Right ventricle myocardium inferior (tissue), 1 donor: Measurements from ENCODE around the gene ARHGAP42. TPM values are rescaled to one million over a fixed set of nuclear protein-coding genes. Genes with fewer than 3 reads are reported as not detected.

Source experiments
- ATAC-seq: fragments of 200-7000 bp; cut with Tn5 transposase; one replicate; pipeline ENCODE4 v1.9.1; 2020; ENCODE audit warnings: mild to moderate bottlenecking, moderate library complexity
- DNase-seq: peaks from one replicate; pipeline ENCODE4 v3.0.0; 2021; ENCODE audit errors: missing footprints
- intact Hi-C: fragments of 100-400 bp; cut with DNase I; formaldehyde crosslinking; loops from one replicate; pipeline ENCODE4 v1.11.0; 2022
- total RNA-seq: library from RNA; stranded (reverse); fragmentation: NEBNext Ultra II Directional; extraction: Animal tissue kit (Norgen Biotek cat#: 25700); gene quantifications from one replicate; pipeline ENCODE4 v1.2.1, GENCODE V29; 2021
- donor health status: DM: no; HTN: yes; CAD: no; lungs with severe emphysema.

The ARHGAP42 gene
- total RNA-seq, 1 donor from 2014 or later, result 4.5 TPM

DNA sequence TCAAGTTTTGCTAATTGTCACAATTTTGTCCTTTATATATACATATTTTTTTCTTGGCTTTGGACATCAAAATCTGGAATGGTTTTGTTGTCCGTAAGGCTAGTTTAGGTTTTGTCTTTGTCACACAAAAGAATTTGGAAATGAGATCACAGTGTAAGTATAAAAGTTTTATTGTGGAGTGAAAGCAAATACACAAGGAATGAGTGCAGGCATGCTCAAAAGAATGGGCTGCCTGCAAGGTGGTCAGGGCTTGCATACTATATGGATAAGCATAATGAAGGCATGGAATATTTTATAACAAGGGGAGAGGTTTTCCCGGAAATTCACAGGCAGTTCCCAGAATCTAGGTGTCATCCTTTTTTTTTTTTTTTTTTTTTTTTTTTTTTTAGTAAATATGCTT lies 150.2 kb downstream of the ARHGAP42 start:
- DNase-seq (no peak), ATAC-seq (no peak)
- intact Hi-C loops, result no loop called here

DNA sequence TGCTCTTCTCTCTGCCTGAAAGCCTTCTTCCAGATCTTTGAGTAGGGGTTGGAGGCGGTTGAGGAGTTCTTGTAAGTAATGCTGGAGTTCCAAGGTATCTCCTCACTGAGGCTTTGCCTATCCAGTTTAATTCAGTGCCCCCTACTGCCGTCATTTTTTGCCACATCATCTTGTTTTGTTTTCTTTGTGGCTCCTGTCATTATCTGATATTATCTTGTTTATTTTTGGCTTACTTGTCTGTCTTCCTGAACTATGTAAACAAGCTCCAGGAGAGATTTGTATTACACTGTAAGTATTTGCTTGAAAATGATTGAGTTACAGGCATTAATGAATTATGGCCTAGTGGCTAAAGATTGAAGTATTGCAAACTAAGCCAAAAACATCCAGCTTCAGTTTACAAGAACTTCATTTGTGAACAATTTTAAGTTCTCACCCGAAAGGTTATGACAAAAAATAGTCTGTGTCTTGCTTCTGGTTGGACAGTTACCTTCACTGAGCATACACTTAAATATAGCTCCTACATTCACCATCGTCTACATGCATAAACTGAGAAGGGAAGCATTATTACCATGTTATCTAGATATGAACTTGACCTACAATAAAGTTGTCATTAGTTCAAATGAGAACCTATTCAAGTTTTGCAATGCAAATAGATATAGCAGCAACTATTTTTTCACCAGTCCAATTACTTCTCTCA lies 154.8 kb downstream of the ARHGAP42 start:
- intact Hi-C loops, result no loop called here
- no peak for DNase-seq
- ATAC-seq, result no peak

DNA sequence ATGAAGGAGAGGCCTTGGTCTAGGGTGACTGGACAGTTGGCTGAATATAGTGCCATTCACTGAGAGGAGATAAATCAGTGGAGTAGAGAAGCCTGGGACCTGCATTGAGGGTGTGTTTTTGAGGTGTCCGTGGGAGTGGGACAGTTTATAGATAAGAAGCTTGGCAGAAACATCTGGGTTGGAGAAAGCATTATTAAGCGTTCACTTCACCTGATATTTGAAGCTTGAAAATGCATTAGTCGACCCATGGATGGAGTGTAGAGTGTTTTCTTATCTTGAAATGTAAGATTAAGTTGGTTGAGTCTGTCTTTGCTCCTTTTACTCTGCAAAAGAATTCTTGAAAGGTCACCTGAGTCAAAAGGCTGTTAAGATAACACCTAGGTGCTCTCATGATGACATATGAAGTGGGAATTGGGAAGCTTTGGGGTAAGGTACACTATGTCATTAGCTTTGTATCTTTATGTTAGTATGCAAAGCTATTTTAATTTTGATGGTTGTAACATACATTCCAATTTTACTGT lies 160.7 kb downstream of the ARHGAP42 start:
- ATAC-seq, result no peak
- intact Hi-C loops, result no loop called here
- no peak for DNase-seq

DNA sequence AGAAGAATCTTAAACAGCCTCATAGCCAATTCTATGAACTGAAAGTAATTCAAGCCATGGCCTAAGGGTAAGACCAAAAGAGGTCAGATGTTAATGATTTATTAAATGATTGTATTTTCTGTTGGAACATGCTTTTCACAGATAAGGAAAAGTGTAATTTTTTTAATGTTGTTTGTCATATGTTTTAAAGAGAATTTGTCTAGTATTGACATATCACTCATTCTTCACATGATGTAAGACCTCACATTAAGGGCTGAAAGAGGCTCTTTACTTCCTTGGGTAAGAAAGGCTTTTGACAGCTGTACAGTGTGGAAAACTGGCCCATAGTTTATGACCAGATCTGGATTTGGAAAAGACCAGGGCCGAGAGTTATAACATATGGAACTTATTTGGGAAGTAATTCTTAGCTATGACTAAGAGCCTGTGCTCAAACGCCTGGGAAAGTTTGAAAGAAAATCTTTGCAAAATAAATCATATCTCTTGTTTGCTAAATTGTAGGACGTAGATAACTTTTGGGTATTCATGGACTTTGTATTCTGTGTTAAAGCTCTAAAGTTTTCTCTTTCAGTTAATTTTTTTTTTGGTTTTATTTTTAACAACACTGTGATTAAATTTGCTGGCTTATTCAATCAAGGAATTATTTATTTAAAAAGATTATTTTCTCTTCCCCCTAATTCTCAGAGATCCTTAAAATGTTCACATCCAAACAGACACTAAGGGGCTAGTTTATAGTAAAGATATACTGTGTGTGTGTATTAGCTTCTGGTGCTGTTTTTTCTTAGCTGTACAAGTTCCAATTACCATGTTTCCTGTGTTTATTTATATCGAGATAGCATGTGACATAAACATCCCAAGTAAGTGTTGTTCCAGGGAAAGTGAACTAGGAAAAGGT lies 162.2 kb downstream of the ARHGAP42 start:
- intact Hi-C loops, result no loop called here
- ATAC-seq, result no peak
- DNase-seq, result no peak

DNA sequence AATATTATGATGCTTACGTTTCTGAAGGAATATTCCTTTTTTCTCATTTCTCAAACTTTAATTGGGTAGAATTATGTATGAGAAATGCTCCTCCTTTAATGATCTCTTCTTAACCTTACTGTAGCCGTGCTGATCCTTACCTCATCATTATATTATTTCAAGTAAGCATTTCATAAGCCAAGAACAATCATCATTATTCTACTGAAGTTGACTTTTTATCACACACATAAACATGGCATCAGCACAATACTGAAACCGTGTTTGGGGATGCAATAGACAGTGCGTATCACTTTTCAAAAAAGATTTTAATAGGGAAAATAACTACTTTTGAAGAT lies 162.8 kb downstream of the ARHGAP42 start:
- ATAC-seq, result no peak
- no peak for DNase-seq
- intact Hi-C loops, result no loop called here

DNA sequence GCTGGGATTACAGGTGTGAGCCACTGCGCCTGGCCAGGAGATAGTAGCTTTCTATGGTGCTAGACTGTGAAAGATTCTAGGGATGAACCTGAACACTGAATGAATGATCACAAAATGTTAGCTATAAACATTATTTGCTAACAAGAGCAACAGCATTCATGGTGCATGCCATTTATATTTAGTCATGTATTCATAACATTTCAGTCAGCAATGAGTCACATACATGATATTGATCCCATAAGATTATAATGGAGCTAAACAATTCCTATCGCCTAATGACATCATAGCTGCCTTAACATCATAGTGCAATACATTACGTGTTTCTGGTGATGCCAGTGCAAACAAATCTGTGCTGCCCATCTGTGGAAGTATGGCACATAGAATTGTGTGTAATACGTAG lies 164.1 kb downstream of the ARHGAP42 start:
- DNase-seq (no peak), ATAC-seq (no peak)
- intact Hi-C loops, result no loop called here

DNA sequence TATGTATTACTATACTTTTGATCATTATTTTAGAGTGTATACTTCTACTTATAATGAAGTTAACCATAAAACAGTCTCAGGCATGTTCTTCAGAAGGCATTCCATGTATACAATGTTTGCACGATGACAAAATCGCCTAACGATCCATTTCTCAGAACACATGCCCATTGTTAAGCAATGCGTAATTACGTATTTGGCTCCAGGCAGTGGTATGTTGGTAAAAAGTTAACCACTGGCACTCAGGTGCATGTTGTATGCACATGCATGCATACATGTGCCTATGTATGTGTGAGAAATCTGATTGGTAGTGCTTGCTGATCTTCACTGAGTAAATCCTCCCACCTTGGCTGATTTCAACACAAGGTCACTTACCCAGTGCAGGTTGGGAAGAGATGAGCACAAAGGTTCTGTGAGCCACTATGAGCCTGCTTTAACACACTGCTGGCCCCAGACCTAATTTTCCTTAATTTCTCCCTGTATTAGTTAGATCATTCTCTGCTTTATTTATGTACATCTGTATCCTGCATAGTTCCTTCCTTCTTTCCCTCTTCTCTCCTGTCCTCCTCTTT lies 164.6 kb downstream of the ARHGAP42 start:
- intact Hi-C loops, result no loop called here
- ATAC-seq (no peak), DNase-seq (no peak)

DNA sequence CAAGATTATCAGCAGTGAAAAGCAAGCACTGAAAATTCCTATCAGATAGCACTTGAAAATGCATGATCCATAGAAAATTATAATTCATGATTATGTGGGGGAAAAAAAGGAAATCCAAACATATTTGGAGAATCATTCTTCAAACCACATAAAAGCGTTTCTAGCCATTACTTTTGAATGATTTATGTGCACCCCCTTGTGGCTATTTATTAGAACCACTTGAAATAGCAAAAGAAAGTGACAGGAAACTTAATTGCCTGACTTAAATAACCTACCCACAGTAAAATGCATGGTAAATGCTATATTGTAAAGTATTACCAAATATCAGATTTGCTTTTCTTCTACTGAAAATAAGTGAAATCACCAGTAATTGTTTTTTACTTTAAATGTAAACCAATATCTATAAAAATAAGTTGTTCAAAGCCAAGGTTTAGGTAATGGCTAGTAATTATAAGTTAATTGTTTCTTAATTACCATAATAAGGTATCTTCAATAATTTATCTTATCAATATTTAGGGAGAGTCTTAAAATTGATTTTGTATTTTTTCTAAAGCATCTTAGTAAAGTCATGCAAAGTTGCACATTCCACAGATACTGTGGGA lies 168.5 kb downstream of the ARHGAP42 start:
- no peak for DNase-seq
- no peak for ATAC-seq
- intact Hi-C loops, result loop anchor here (2.0 to 5.0 kb wide), 4 partner anchors 72 to 279 kb away; no protein-coding TSS in a partner anchor

DNA sequence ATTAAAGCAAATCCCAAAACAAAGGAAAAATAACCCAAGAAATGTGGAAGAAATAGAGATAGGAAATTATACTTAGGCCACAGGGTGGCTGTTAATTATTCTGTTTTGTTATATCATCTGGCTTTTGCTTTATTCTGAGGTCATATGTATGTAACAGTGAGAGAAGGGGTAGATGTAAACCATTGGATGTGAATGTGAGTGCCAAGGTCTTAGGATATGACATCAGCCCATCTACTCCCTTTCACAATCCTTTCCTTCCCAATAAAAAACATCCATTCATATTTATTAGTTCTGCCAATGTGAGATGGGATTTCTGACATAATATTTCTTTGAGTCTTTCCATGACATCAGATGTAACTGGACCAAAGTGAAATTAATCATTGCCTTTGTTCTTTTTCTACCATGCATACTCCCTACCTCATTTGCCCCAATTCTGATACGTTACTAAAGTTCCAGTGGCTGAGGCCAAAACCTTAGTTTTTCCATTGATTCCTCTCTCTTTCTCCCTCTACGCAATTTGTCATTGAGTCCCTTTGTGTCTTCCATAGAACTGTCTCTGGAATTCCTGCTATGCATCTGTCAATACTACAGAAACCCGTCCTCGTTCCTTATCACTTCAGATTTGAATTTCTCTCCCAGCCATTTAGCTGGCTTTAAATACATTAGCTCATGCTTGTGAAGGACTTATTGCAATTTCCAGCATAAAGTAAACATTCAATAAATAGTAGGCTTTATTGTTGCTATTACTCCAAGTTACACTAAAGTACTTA lies 170.3 kb downstream of the ARHGAP42 start:
- no peak for DNase-seq
- no peak for ATAC-seq
- intact Hi-C loops, result loop anchor here (2.0 to 5.0 kb wide), 3 partner anchors 70 to 281 kb away; no protein-coding TSS in a partner anchor

DNA sequence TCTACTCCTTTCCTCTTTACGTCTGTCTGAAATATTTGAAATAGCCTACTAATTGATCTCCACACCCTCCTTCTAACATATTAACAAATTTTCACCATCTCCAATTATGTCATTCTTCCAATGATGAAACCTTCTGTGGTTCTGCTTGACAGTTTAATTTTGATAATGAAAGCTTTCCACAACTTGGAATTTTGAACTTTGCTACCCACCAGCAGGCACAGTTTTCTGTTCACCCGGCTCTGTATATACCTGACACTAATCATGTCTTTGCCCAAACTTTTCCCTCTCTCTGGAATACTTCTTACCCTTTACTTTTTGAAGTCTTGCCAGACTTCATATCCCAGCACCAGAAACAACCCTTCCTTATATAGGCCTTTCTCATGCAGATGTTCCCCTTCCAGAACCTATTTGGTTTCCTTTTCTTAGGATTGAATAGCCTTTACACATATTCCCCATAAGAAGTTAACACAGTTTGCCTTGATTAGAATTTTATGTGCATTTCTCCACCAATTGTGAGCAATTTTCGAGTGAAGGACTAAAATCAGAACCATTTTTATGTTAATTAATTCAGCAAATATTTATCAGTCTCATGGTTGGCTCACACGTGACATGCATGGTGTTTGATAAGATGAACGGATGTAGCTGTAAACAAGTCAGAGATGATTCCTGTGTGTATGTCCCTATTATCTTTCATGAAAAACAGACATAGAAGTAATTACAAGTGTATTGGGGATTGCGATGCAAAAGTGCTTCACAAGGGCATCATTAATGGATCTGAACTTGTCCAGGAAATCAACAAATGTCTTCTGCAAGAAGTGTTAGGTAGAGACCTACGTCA lies 173.4 kb downstream of the ARHGAP42 start:
- DNase-seq (no peak), ATAC-seq (no peak)
- intact Hi-C loops, result no loop called here

DNA sequence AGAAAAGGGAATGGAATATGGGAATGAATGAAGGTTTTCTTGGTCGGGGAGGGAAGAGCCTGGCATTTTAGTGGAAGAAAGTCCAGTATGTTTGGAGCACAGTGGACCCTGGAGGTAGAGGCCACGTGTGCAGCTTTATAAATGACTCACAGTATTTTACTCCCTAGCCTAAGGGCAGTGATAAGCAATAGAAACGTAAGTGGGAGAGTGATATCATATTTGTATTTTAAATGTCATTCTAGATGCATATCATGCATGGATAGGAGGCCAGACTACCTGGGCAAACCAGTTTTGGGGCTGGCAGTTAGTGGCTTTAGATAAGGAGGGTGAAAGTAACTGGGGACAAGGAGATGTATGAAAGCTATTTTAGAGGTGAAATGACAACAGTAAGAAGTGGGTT lies 174.1 kb downstream of the ARHGAP42 start:
- ATAC-seq (no peak), DNase-seq (no peak)
- intact Hi-C loops, result no loop called here

DNA sequence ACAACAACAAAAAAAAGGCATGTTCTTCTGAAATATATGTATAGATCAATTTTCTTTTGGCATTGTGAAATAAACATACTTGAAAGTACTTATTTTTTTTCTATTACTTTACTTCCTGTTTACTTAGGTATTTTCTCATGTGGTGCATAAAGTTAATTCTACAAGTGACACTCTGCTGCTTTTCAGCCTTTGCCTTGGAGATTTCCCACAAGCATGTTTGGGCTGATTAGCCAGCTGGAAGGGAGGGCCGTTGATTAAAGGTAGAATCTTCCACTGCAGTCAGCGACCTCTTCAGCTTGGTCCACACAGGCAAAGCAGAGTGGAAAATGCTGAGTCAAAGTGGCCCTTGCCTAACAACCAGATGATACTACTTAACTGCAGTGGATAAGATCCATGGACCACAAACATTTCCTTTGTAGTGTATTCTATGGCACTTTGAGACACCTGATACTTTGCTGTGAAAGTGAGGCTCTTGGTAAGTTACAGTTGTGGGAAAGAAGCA lies 176.0 kb downstream of the ARHGAP42 start:
- no peak for DNase-seq
- intact Hi-C loops, result no loop called here

DNA sequence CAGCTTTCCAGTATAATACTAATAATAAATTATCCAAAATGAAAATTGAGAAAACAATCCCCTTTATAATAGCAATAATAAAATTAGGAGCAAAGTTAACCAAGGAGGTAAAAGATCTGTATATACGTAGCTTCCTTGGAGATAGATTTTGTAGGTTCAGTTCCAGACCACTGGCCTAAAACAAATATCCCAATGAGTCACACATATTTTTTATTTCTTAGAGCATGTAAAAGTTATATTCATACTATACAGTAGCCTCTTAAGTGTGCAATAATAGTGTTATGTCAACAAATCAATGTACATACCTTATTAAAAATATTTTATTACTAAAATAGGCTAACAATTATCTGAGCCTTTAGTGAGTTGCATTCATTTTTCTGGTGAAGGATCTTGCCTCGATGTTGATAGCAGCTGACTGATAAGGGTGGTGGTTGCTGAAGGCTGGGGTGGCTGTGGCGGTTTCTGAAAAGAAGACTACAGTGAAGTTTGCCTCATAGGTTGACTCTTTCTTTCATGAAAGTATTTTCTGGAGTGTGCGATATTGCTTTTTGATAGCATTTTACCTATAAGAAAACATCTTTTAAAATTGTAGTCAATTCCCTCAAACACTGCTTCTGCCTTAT lies 178.5 kb downstream of the ARHGAP42 start:
- DNase-seq (no peak), ATAC-seq (no peak)
- intact Hi-C loops, result no loop called here

More for the DNA sequence above, 176.0 kb downstream of the ARHGAP42 start:
- ATAC-seq, result peak; percentile 79

DNA sequence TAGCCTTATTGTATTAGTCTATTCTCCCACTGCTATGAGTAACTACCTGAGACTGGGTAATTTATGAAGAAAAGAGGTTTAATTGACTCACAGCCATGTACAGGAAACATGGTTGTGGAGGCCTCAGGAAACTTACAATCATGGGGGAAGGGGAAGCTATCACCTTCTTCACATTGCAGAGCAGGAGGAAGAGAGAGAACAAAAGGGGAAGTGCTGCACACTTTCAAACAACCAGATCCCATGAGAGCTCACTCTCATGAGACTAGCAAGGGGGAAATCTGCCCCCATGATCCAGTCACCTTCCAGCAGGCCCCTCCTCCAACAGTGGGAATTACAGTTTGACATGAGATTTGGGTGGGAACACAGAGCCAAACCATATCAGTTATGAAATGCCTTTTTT lies 179.4 kb downstream of the ARHGAP42 start:
- intact Hi-C loops, result no loop called here
- DNase-seq (no peak), ATAC-seq (no peak)

DNA sequence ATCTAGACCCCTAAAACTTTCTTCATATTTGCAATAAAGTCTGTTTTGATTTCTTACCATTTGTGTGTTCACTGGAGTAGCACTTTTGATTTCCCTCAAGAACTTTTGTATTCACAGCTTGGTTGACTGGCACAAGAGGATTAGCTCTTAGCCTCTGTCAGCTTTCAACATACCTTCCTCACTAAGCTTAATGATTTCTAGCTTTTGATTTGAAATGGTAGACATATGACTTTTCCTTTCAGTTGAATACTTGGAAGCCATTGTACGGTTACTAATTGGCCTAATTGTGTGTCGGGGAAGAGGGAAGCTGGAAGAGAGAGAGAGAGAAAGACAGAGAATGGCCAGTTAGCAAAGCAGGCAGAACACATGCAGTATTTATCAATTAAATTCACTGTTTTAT lies 180.5 kb downstream of the ARHGAP42 start:
- DNase-seq (no peak), ATAC-seq (no peak)
- intact Hi-C loops, result no loop called here

DNA sequence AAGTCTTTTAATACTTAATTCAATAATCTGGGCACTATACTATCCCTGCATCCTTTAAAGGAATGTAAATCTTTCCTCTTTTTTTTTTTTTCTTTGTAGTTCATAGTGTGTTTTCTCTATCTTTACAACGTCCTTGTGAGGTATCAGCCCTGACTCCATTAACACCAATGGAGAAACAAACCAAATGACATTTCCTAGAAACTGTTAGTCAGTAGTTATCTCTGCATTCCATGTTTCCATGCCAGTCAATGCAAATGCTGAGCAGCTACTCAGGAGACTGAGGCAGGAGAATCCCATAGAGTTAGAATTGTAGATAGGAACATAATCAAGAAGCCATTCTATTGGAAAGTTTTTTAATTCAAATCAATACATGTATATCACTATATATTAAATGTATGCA lies 182.2 kb downstream of the ARHGAP42 start:
- intact Hi-C loops, result no loop called here
- ATAC-seq (no peak), DNase-seq (no peak)

DNA sequence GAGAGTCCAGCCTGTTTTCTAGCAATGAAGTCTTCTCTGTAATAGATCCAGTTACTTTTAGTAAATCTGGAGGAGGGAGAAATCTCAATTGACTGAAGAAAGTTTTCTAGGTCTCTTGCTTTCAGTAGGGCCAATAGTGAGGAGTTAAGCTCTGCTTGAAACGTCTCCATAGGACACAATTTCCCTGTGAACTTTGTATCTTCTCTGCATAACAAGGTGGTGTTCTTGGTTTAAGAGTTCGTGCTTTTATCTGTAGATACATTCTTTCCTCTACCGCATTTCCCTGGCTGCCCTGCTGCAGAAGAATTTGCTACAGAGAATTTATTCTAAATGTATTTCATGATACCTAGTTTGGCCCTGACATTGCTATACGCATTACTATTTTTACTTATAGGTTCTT lies 183.1 kb downstream of the ARHGAP42 start:
- ATAC-seq, result no peak
- no peak for DNase-seq
- intact Hi-C loops, result no loop called here
